Chondrocyte (in vitro differentiated cells): ENCODE results near the gene MED23. TPM values are rescaled to one million over a fixed set of nuclear protein-coding genes. Genes with fewer than 3 reads are reported as not detected.

ENCODE experiments used
- DNase-seq: peaks from one replicate; pipeline ENCODE4 v3.0.0; 2021; ENCODE audit warnings: mixed read lengths, low spot score
- H3K27ac Mint-ChIP-seq: one replicate; pipeline ENCODE4 v1.8.0; 2021; ENCODE audit warnings: mild to moderate bottlenecking, moderate library complexity, mixed read lengths; ENCODE audit not compliant: unreplicated experiment
- H3K27me3 Mint-ChIP-seq: 2 replicates; pipeline ENCODE4 v1.8.0; 2021; ENCODE audit warnings: low read depth, mixed read lengths
- H3K36me3 Mint-ChIP-seq: 2 replicates; pipeline ENCODE4 v1.8.0; 2021; ENCODE audit warnings: low read depth, mixed read lengths
- H3K4me1 Mint-ChIP-seq: 2 replicates; pipeline ENCODE4 v1.8.0; 2021; ENCODE audit warnings: low read depth, mild to moderate bottlenecking, mixed read lengths
- H3K4me3 Mint-ChIP-seq: one replicate; pipeline ENCODE4 v1.8.0; 2021; ENCODE audit warnings: mild to moderate bottlenecking, moderate library complexity, mixed read lengths; ENCODE audit not compliant: unreplicated experiment
- H3K9me3 Mint-ChIP-seq: 2 replicates; pipeline ENCODE4 v1.8.0; 2021; ENCODE audit warnings: low read depth, mixed read lengths
- CTCF ChIP-seq: fragments of 200-600 bp; sonication (generic); IDR thresholded peaks from 2 replicates; pipeline ENCODE4 v1.5.0; 2021; ENCODE audit warnings: antibody characterized with exemption, mild to moderate bottlenecking, moderate library complexity
- total RNA-seq: library from RNA; stranded (reverse); gene quantifications from 3 replicates; pipeline ENCODE4 v1.2.1, GENCODE V29; 2021

MED23 gene
- total RNA-seq, 1 donor from 2014 or later: 26.2 TPM

- Mint-ChIP-seq H3K27me3 (no peaks in the 10 kb centered on the region), H3K27ac (no peak overlapping the region), H3K4me3 (no peak overlapping the region), H3K4me1 (no peaks in the 10 kb centered on the region), H3K36me3 (peaks cover 34% of the 10 kb centered on the region), H3K9me3 (no peaks in the 10 kb centered on the region)
- TF ChIP-seq CTCF: peak; percentile 72
- no peak for DNase-seq
These were observed 30.6 kb downstream of the MED23 start for GRCh38 chr6:131597446-131597845.

GRCh38 chr6:131594074-131594473 lies 34.0 kb downstream of the MED23 start:
- H3K4me1 Mint-ChIP-seq: no peaks in the 10 kb centered on the region
- no peak overlapping the region for H3K4me3 Mint-ChIP-seq
- peaks cover 35% of the 10 kb centered on the region for H3K36me3 Mint-ChIP-seq
- H3K27ac Mint-ChIP-seq: no peak overlapping the region
- DNase-seq: no peak
- TF ChIP-seq CTCF: no peak
- no peaks in the 10 kb centered on the region for H3K27me3 Mint-ChIP-seq
- no peaks in the 10 kb centered on the region for H3K9me3 Mint-ChIP-seq

- no peaks in the 10 kb centered on the region for H3K4me1 Mint-ChIP-seq
- DNase-seq: no peak
- no peak overlapping the region for H3K27ac Mint-ChIP-seq
- TF ChIP-seq CTCF: no peak
- H3K27me3 Mint-ChIP-seq: no peaks in the 10 kb centered on the region
- no peaks in the 10 kb centered on the region for H3K9me3 Mint-ChIP-seq
- peaks cover 36% of the 10 kb centered on the region for H3K36me3 Mint-ChIP-seq
- no peak overlapping the region for H3K4me3 Mint-ChIP-seq
These were observed 35.1 kb downstream of the MED23 start for GRCh38 chr6:131592935-131593334.

- peaks cover 32% of the 10 kb centered on the region for H3K36me3 Mint-ChIP-seq
- H3K27ac Mint-ChIP-seq: no peak overlapping the region
- no peak for TF ChIP-seq CTCF
- no peaks in the 10 kb centered on the region for H3K27me3 Mint-ChIP-seq
- no peaks in the 10 kb centered on the region for H3K4me1 Mint-ChIP-seq
- H3K4me3 Mint-ChIP-seq: no peak overlapping the region
- no peaks in the 10 kb centered on the region for H3K9me3 Mint-ChIP-seq
- no peak for DNase-seq
These were observed 39.4 kb downstream of the MED23 start for GRCh38 chr6:131588643-131589042.

GRCh38 chr6:131587909-131588308 lies 40.1 kb downstream of the MED23 start:
- no peak for TF ChIP-seq CTCF
- Mint-ChIP-seq H3K9me3 (no peaks in the 10 kb centered on the region), H3K4me3 (no peak overlapping the region), H3K27me3 (no peaks in the 10 kb centered on the region), H3K4me1 (no peaks in the 10 kb centered on the region), H3K27ac (no peak overlapping the region), H3K36me3 (peaks cover 30% of the 10 kb centered on the region)
- DNase-seq: no peak
